ENCODE data around the gene CDC20. TPM values are rescaled to one million over a fixed set of nuclear protein-coding genes. Genes with fewer than 3 reads are reported as not detected.

The CDC20 gene
- total and polyA plus RNA-seq, 2 of the 8 experiments (the other 6 are each of a cell fraction or from before 2014, with no cell fraction given): 214 to 221 TPM

GRCh38 chr1:43370564-43370963 lies 11.8 kb downstream of the CDC20 start:
- WGBS, 2 experiments (ENCODE audit: extremely low coverage in 1 of 2, insufficient coverage in 1 of 2, insufficient read length in 1 of 2, insufficient replicate concordance in 2 of 2, low coverage in 1 of 2, low lambda C conversion rate in 2 of 2, missing lambda C conversion rate in 1 of 2): 88% methylated on average over 4 of the region's 4 CpGs; no CpG with 5 or more reads in 1 of the 2 experiments
- H3K4me1 ChIP-seq (replicated peaks in 1 of 4; ENCODE audit: control insufficient read depth in 3 of 4, insufficient read depth in 4 of 4, low read length in 3 of 4): peaks cover 4 to 21% (median 13%) of the 10 kb centered on the region in 4 experiments
- H3K23me2 ChIP-seq (ENCODE audit: low read depth, low read length): peaks cover 13% of the 10 kb centered on the region
- H3K27me3 ChIP-seq (replicated peaks in 1 of 4; ENCODE audit: control insufficient read depth in 3 of 4, extremely low read depth in 1 of 4, insufficient read depth in 3 of 4, low read length in 3 of 4): no peaks in the 10 kb centered on the region
- H4K8ac ChIP-seq (ENCODE audit: extremely low read depth, insufficient read depth, low read length): no peak overlapping the region
- no peak overlapping the region for H2BK20ac ChIP-seq (ENCODE audit: low read length)
- ChIA-PET CTCF (ENCODE audit: partially characterized antibody) (interaction anchor here (0.6 to 2.8 kb wide), 3 partner anchors 11 to 155 kb away, joined by 3 to 12 read pairs (median 8); no protein-coding TSS in a partner anchor), POLR2A (ENCODE audit: partially characterized antibody) (interaction anchor here (3.6 to 3.9 kb wide), 2 partner anchors 12 to 18 kb away, joined by 29 to 33 read pairs; partner anchors contain the start of genes CDC20, MED8 and SZT2)
- no peak overlapping the region for H3K23ac ChIP-seq (ENCODE audit: insufficient read length)
- no peak overlapping the region for H3K56ac ChIP-seq (replicated peaks; ENCODE audit: insufficient read length, low read depth, low read length)
- no peak overlapping the region for H4K5ac ChIP-seq (ENCODE audit: insufficient read length, low read depth, low read length)
- H3K4me2 ChIP-seq (ENCODE audit: insufficient read depth in 1 of 2, low read depth in 2 of 2, low read length in 2 of 2): no peak overlapping the region
- H3K14ac ChIP-seq (ENCODE audit: insufficient read length): no peak overlapping the region
- no peak for TF ChIP-seq KDM5A (IDR thresholded peaks at IDR 0.05; ENCODE audit: low read length)
- TF ChIP-seq CTBP2 (IDR thresholded peaks at IDR 0.05; ENCODE audit: borderline replicate concordance, insufficient read depth, insufficient read length, low read length): no peak
- TF ChIP-seq, protein P1, sequence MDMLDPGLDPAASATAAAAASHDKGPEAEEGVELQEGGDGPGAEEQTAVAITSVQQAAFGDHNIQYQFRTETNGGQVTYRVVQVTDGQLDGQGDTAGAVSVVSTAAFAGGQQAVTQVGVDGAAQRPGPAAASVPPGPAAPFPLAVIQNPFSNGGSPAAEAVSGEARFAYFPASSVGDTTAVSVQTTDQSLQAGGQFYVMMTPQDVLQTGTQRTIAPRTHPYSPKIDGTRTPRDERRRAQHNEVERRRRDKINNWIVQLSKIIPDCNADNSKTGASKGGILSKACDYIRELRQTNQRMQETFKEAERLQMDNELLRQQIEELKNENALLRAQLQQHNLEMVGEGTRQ (IDR thresholded peaks at IDR 0.05; ENCODE audit: low read length): no peak
- no peak for TF ChIP-seq TAF1 (IDR thresholded peaks at IDR 0.05; ENCODE audit: low read depth, low read length)
- no peak for TF ChIP-seq RAD21 (IDR thresholded peaks at IDR 0.05 in 1 of 2, conservative IDR thresholded peaks at IDR 0.05 in 1 of 2; ENCODE audit: low read depth in 2 of 2, low read length in 2 of 2)
- TF ChIP-seq BACH1 (IDR thresholded peaks at IDR 0.05; ENCODE audit: low read length): no peak
- no peak for TF ChIP-seq MAFK (IDR thresholded peaks at IDR 0.05; ENCODE audit: low read depth, low read length)
- TF ChIP-seq FOSL1 (IDR thresholded peaks at IDR 0.05; ENCODE audit: insufficient read depth, low read depth, low read length): no peak
- no peak for TF ChIP-seq NRF1 (IDR thresholded peaks at IDR 0.05; ENCODE audit: low read depth, low read length)
- peaks cover 6% of the 10 kb centered on the region for H3K79me1 ChIP-seq (ENCODE audit: low read depth, low read length)
- FAIRE-seq (no peak), DNase-seq (ENCODE audit: low read depth in 1 of 2, low spot score in 2 of 2) (no peak)
- H3K9me3 ChIP-seq (ENCODE audit: insufficient read depth in 2 of 2, low read depth in 1 of 2, low read length in 1 of 2): no peaks in the 10 kb centered on the region
- no peak overlapping the region for H2BK15ac ChIP-seq (ENCODE audit: low read length)
- no peak overlapping the region for H2AFZ ChIP-seq (ENCODE audit: low read length)
- no peak overlapping the region for H2AK5ac ChIP-seq (ENCODE audit: low read depth, low read length)
- H3K18ac ChIP-seq (ENCODE audit: extremely low read depth, low read length): no peak overlapping the region
- H3K79me2 ChIP-seq (ENCODE audit: control insufficient read depth in 1 of 2, insufficient read depth in 2 of 2, low read length in 2 of 2): no peaks in the 10 kb centered on the region; a peak in 1 of 4 replicates
- H4K20me1 ChIP-seq (replicated peaks in 1 of 2; ENCODE audit: control insufficient read depth in 1 of 2, insufficient read depth in 2 of 2, low read length in 2 of 2): peaks cover 0 to 12% of the 10 kb centered on the region in 2 experiments
- H3K36me3 ChIP-seq (ENCODE audit: control insufficient read depth in 2 of 4, insufficient read depth in 4 of 4, low read length in 3 of 4): no peaks in the 10 kb centered on the region
- no peak overlapping the region for H3K4ac ChIP-seq (replicated peaks; ENCODE audit: insufficient read length, low read depth, low read length)
- H3K4me3 ChIP-seq (ENCODE audit: extremely low read depth in 1 of 4, insufficient read depth in 2 of 4, low read depth in 3 of 4, low read length in 4 of 4): no peak overlapping the region
- no peak overlapping the region for H3K9ac ChIP-seq (replicated peaks in 1 of 4; ENCODE audit: extremely low read depth in 1 of 4, low read depth in 3 of 4, low read length in 3 of 4)
- H4K91ac ChIP-seq (replicated peaks; ENCODE audit: insufficient read length, low read length): no peak overlapping the region
- no peak overlapping the region for H2BK12ac ChIP-seq (ENCODE audit: low read depth, low read length)
- no peak overlapping the region for H2BK120ac ChIP-seq (replicated peaks; ENCODE audit: low read depth, low read length)
- no peak overlapping the region for H3K27ac ChIP-seq (ENCODE audit: low read depth, low read length)
- no peak overlapping the region for H2BK5ac ChIP-seq (ENCODE audit: low read depth, low read length)

Measured in H1 (cell line).